Activated T-helper 17 cell treated with anti-CD3 and anti-CD28 coated beads, Interleukin-2, amount 50 U/mL, for 72 hours (primary cell): Measurements from ENCODE around the gene DDN. TPM values are rescaled to one million over a fixed set of nuclear protein-coding genes. Genes with fewer than 3 reads are reported as not detected.

ENCODE experiments used
- ATAC-seq: fragments of 150-1000 bp; cut with Tn5 transposase; replicated peaks from 2 replicates; pipeline ENCODE4 v1.10.0; 2021; ENCODE audit warnings: mild to moderate bottlenecking, moderate library complexity
- H3K27ac Mint-ChIP-seq: one replicate; pipeline ENCODE4 v1.8.0; 2022; ENCODE audit warnings: mixed read lengths
- H3K27me3 Mint-ChIP-seq: one replicate; pipeline ENCODE4 v1.8.0; 2022; ENCODE audit warnings: mixed read lengths
- H3K36me3 Mint-ChIP-seq: one replicate; pipeline ENCODE4 v1.8.0; 2022; ENCODE audit warnings: low read depth, mild to moderate bottlenecking, mixed read lengths
- H3K4me1 Mint-ChIP-seq: one replicate; pipeline ENCODE4 v1.8.0; 2022; ENCODE audit warnings: mixed read lengths
- H3K4me3 Mint-ChIP-seq: one replicate; pipeline ENCODE4 v1.8.0; 2022; ENCODE audit warnings: mild to moderate bottlenecking, mixed read lengths
- H3K9me3 Mint-ChIP-seq: one replicate; pipeline ENCODE4 v1.8.0; 2022; ENCODE audit warnings: mixed read lengths
- total RNA-seq, 2 donors: library from RNA; stranded (reverse); gene quantifications; one replicate each; pipeline ENCODE4 v1.2.3, GENCODE V29; 2022

DDN gene
- total RNA-seq, 2 donors from 2014 or later = 0.32 to 1.5 TPM

- Mint-ChIP-seq H3K27ac (no peak overlapping the region), H3K36me3 (peaks cover 87% of the 10 kb centered on the region)
Observed at GRCh38 chr12:49037111-49037946, 38.2 kb upstream of the DDN start.

GRCh38 chr12:49036029-49036428 lies 36.9 kb upstream of the DDN start:
- Mint-ChIP-seq H3K4me1 (peaks cover 4% of the 10 kb centered on the region), H3K27ac (no peak overlapping the region), H3K36me3 (peaks cover 78% of the 10 kb centered on the region), H3K9me3 (no peaks in the 10 kb centered on the region), H3K27me3 (no peaks in the 10 kb centered on the region), H3K4me3 (no peak overlapping the region)
- ATAC-seq = no peak

More at GRCh38 chr12:49037111-49037946, 38.2 kb upstream of the DDN start:
- no peak overlapping the region for H3K4me3 Mint-ChIP-seq
- H3K27me3 Mint-ChIP-seq = no peaks in the 10 kb centered on the region
- no peaks in the 10 kb centered on the region for H3K9me3 Mint-ChIP-seq
- H3K4me1 Mint-ChIP-seq = peaks cover 4% of the 10 kb centered on the region
- ATAC-seq = no peak

- Mint-ChIP-seq H3K36me3 (peaks cover 78% of the 10 kb centered on the region), H3K9me3 (no peaks in the 10 kb centered on the region), H3K4me1 (peaks cover 4% of the 10 kb centered on the region), H3K27me3 (no peaks in the 10 kb centered on the region), H3K4me3 (no peak overlapping the region), H3K27ac (no peak overlapping the region)
- no peak for ATAC-seq
Observed at GRCh38 chr12:49034286-49034622, 35.1 kb upstream of the DDN start.

- peaks cover 78% of the 10 kb centered on the region for H3K36me3 Mint-ChIP-seq
Observed at GRCh38 chr12:49033611-49034285, 34.6 kb upstream of the DDN start.

GRCh38 chr12:49032679-49033447 lies 33.7 kb upstream of the DDN start:
- Mint-ChIP-seq H3K4me1 (peaks cover 4% of the 10 kb centered on the region), H3K36me3 (peaks cover 79% of the 10 kb centered on the region), H3K27me3 (no peaks in the 10 kb centered on the region), H3K9me3 (no peaks in the 10 kb centered on the region), H3K4me3 (no peak overlapping the region), H3K27ac (no peak overlapping the region)
- ATAC-seq = no peak

More at GRCh38 chr12:49033611-49034285, 34.6 kb upstream of the DDN start:
- H3K9me3 Mint-ChIP-seq = no peaks in the 10 kb centered on the region
- no peak overlapping the region for H3K4me3 Mint-ChIP-seq
- no peak overlapping the region for H3K27ac Mint-ChIP-seq
- ATAC-seq = no peak
- H3K4me1 Mint-ChIP-seq = peaks cover 4% of the 10 kb centered on the region
- no peaks in the 10 kb centered on the region for H3K27me3 Mint-ChIP-seq

- ATAC-seq = no peak
- H3K27me3 Mint-ChIP-seq = no peaks in the 10 kb centered on the region
- peaks cover 4% of the 10 kb centered on the region for H3K4me1 Mint-ChIP-seq
- H3K27ac Mint-ChIP-seq = no peak overlapping the region
- no peak overlapping the region for H3K4me3 Mint-ChIP-seq
- H3K9me3 Mint-ChIP-seq = no peaks in the 10 kb centered on the region
- peaks cover 84% of the 10 kb centered on the region for H3K36me3 Mint-ChIP-seq
Observed at GRCh38 chr12:49032276-49032675, 33.1 kb upstream of the DDN start.

GRCh38 chr12:49031573-49032161 lies 32.5 kb upstream of the DDN start:
- peaks cover 84% of the 10 kb centered on the region for H3K36me3 Mint-ChIP-seq
- H3K27me3 Mint-ChIP-seq = no peaks in the 10 kb centered on the region
- no peak overlapping the region for H3K4me3 Mint-ChIP-seq
- peak overlapping the region; percentile 48 for H3K27ac Mint-ChIP-seq
- no peak for ATAC-seq
- H3K9me3 Mint-ChIP-seq = no peaks in the 10 kb centered on the region
- peaks cover under 1% of the 10 kb centered on the region for H3K4me1 Mint-ChIP-seq

- peaks cover 84% of the 10 kb centered on the region for H3K36me3 Mint-ChIP-seq
- no peak overlapping the region for H3K4me3 Mint-ChIP-seq
- H3K9me3 Mint-ChIP-seq = no peaks in the 10 kb centered on the region
- peaks cover 1% of the 10 kb centered on the region for H3K4me1 Mint-ChIP-seq
- ATAC-seq = no peak
- H3K27me3 Mint-ChIP-seq = no peaks in the 10 kb centered on the region
- H3K27ac Mint-ChIP-seq = peak overlapping the region; percentile 48
Observed at GRCh38 chr12:49030714-49031572, 31.8 kb upstream of the DDN start.

- H3K27me3 Mint-ChIP-seq = no peaks in the 10 kb centered on the region
- no peak overlapping the region for H3K4me3 Mint-ChIP-seq
- H3K9me3 Mint-ChIP-seq = no peaks in the 10 kb centered on the region
- no peak overlapping the region for H3K27ac Mint-ChIP-seq
- ATAC-seq = no peak
- H3K36me3 Mint-ChIP-seq = peaks cover 84% of the 10 kb centered on the region
- H3K4me1 Mint-ChIP-seq = peaks cover 6% of the 10 kb centered on the region
Observed at GRCh38 chr12:49030119-49030518, 30.9 kb upstream of the DDN start.

GRCh38 chr12:49028666-49029275 lies 29.6 kb upstream of the DDN start:
- no peak overlapping the region for H3K27ac Mint-ChIP-seq
- ATAC-seq = no peak
- no peaks in the 10 kb centered on the region for H3K9me3 Mint-ChIP-seq
- H3K27me3 Mint-ChIP-seq = no peaks in the 10 kb centered on the region
- H3K4me1 Mint-ChIP-seq = peaks cover 6% of the 10 kb centered on the region
- peaks cover 81% of the 10 kb centered on the region for H3K36me3 Mint-ChIP-seq
- H3K4me3 Mint-ChIP-seq = no peak overlapping the region

GRCh38 chr12:49027846-49028555 lies 28.8 kb upstream of the DDN start:
- peaks cover 6% of the 10 kb centered on the region for H3K4me1 Mint-ChIP-seq
- H3K27me3 Mint-ChIP-seq = no peaks in the 10 kb centered on the region
- H3K27ac Mint-ChIP-seq = peak overlapping the region; percentile 59
- no peak overlapping the region for H3K4me3 Mint-ChIP-seq
- no peak for ATAC-seq
- peaks cover 84% of the 10 kb centered on the region for H3K36me3 Mint-ChIP-seq
- H3K9me3 Mint-ChIP-seq = no peaks in the 10 kb centered on the region

- no peaks in the 10 kb centered on the region for H3K27me3 Mint-ChIP-seq
- no peaks in the 10 kb centered on the region for H3K9me3 Mint-ChIP-seq
- H3K27ac Mint-ChIP-seq = no peak overlapping the region
- no peak overlapping the region for H3K4me3 Mint-ChIP-seq
- no peak for ATAC-seq
- peaks cover 6% of the 10 kb centered on the region for H3K4me1 Mint-ChIP-seq
- H3K36me3 Mint-ChIP-seq = peaks cover 90% of the 10 kb centered on the region
Observed at GRCh38 chr12:49026678-49027480, 27.7 kb upstream of the DDN start.
